ENCODE data around the gene C9orf78.
"Not testable (repeated sequence)": the region's sequence is repeated elsewhere in the genome, so short reads cannot be mapped to it uniquely, and the experiment has no call there.

The C9orf78 gene

GRCh38 chr9:129809346-129809745, 25.7 kb downstream of the C9orf78 start:
- no peak for DNase-seq

GRCh38 chr9:129806061-129806460, 29.0 kb downstream of the C9orf78 start:
- no peak for DNase-seq

GRCh38 chr9:129803676-129804060, 31.4 kb downstream of the C9orf78 start:
- no peak for DNase-seq

GRCh38 chr9:129802833-129803675, 32.0 kb downstream of the C9orf78 start, which contains the start of gene TOR1B:
Gene TOR1B (plus strand): TSS chr9:129803184. CDS start chr9:129803213, 29 bp downstream.
- peak; percentile 79 for DNase-seq

- DNase-seq, result no peak
These were observed 33.6 kb downstream of the C9orf78 start for GRCh38 chr9:129801504-129801903.

- no peak for DNase-seq
These were observed 36.1 kb downstream of the C9orf78 start for GRCh38 chr9:129798973-129799372.

- not testable (repeated sequence) for DNase-seq
These were observed 39.0 kb downstream of the C9orf78 start for GRCh38 chr9:129796029-129796428.

GRCh38 chr9:129794549-129794948, 40.5 kb downstream of the C9orf78 start:
- no peak for DNase-seq

- DNase-seq, result no peak
These were observed 48.6 kb downstream of the C9orf78 start for GRCh38 chr9:129786481-129786880.

GRCh38 chr9:129785866-129786265, 49.2 kb downstream of the C9orf78 start:
- DNase-seq, result no peak

- not testable (repeated sequence) for DNase-seq
These were observed 50.1 kb downstream of the C9orf78 start for GRCh38 chr9:129784970-129785369.

GRCh38 chr9:129783516-129784361, 51.3 kb downstream of the C9orf78 start:
- peak; percentile 64 for DNase-seq

GRCh38 chr9:129781981-129782380, 53.1 kb downstream of the C9orf78 start:
- no peak for DNase-seq

- DNase-seq, result no peak
These were observed 53.9 kb downstream of the C9orf78 start for GRCh38 chr9:129781131-129781530.

- no peak for DNase-seq
These were observed 55.4 kb downstream of the C9orf78 start for GRCh38 chr9:129779560-129780190.

GRCh38 chr9:129778469-129778868, 56.6 kb downstream of the C9orf78 start:
- no peak for DNase-seq

GRCh38 chr9:129777769-129778130, 57.3 kb downstream of the C9orf78 start:
- no peak for DNase-seq

Data from NCI-H510A treated with DMSO at 0.1 percent for 48 hours (cell line).